ENCODE measurements around the gene RIMOC1.

Gene RIMOC1

GRCh38 chr5:41874512-41875060 is 29.6 kb upstream of the RIMOC1 start:
- H3K4me2 ChIP-seq (ENCODE audit: low read depth, low read length, poor library complexity, severe bottlenecking), result no peak overlapping the region
- TF ChIP-seq, protein P1, sequence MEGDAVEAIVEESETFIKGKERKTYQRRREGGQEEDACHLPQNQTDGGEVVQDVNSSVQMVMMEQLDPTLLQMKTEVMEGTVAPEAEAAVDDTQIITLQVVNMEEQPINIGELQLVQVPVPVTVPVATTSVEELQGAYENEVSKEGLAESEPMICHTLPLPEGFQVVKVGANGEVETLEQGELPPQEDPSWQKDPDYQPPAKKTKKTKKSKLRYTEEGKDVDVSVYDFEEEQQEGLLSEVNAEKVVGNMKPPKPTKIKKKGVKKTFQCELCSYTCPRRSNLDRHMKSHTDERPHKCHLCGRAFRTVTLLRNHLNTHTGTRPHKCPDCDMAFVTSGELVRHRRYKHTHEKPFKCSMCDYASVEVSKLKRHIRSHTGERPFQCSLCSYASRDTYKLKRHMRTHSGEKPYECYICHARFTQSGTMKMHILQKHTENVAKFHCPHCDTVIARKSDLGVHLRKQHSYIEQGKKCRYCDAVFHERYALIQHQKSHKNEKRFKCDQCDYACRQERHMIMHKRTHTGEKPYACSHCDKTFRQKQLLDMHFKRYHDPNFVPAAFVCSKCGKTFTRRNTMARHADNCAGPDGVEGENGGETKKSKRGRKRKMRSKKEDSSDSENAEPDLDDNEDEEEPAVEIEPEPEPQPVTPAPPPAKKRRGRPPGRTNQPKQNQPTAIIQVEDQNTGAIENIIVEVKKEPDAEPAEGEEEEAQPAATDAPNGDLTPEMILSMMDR (conservative IDR thresholded peaks at IDR 0.05; ENCODE audit: low read length), result no peak
- no peak for TF ChIP-seq EZH2phosphoT487 (IDR thresholded peaks at IDR 0.05; ENCODE audit: borderline replicate concordance)

GRCh38 chr5:41875121-41875520 is 29.0 kb upstream of the RIMOC1 start:
- Histone ChIP-seq H3K27me3 (ENCODE audit: insufficient read depth, low read length, poor library complexity, severe bottlenecking) (peaks cover 4% of the 10 kb centered on the region), H3F3A (ENCODE audit: low read depth) (no peaks in the 10 kb centered on the region), H3K4me3 (ENCODE audit: low read length, poor library complexity, severe bottlenecking) (no peak overlapping the region), H3K4me2 (ENCODE audit: low read depth, low read length, poor library complexity, severe bottlenecking) (no peak overlapping the region), H3K4me1 (ENCODE audit: insufficient read depth, low read length, poor library complexity, severe bottlenecking) (peaks cover 13% of the 10 kb centered on the region), H3K9ac (ENCODE audit: low read depth, low read length, poor library complexity, severe bottlenecking) (no peak overlapping the region), H2AFZ (ENCODE audit: low read length) (no peak overlapping the region), H3K79me2 (ENCODE audit: insufficient read depth, low read length) (peaks cover 11% of the 10 kb centered on the region), H3K9me3 (ENCODE audit: insufficient read depth, low read depth, low read length) (no peaks in the 10 kb centered on the region), H3K36me3 (ENCODE audit: insufficient read depth, low read length) (no peaks in the 10 kb centered on the region), H4K20me1 (ENCODE audit: insufficient read depth, low read length, poor library complexity, severe bottlenecking) (no peaks in the 10 kb centered on the region), H3K9me2 (replicated peaks; ENCODE audit: low read depth, low read length) (no peaks in the 10 kb centered on the region)
- TF ChIP-seq, protein P1 (conservative IDR thresholded peaks at IDR 0.05; ENCODE audit: low read length), result no peak
- TF ChIP-seq EZH2phosphoT487 (IDR thresholded peaks at IDR 0.05; ENCODE audit: borderline replicate concordance), result no peak

More at GRCh38 chr5:41874512-41875060, 29.6 kb upstream of the RIMOC1 start:
- peaks cover 16% of the 10 kb centered on the region for H3K79me2 ChIP-seq (ENCODE audit: insufficient read depth, low read length)
- no peaks in the 10 kb centered on the region for H3K9me3 ChIP-seq (ENCODE audit: insufficient read depth, low read depth, low read length)
- H3K9ac ChIP-seq (ENCODE audit: low read depth, low read length, poor library complexity, severe bottlenecking), result no peak overlapping the region
- H3K4me3 ChIP-seq (ENCODE audit: low read length, poor library complexity, severe bottlenecking), result no peak overlapping the region
- no peaks in the 10 kb centered on the region for H3F3A ChIP-seq (ENCODE audit: low read depth)
- no peaks in the 10 kb centered on the region for H3K36me3 ChIP-seq (ENCODE audit: insufficient read depth, low read length)
- H3K9me2 ChIP-seq (replicated peaks; ENCODE audit: low read depth, low read length), result no peaks in the 10 kb centered on the region
- no peak overlapping the region for H2AFZ ChIP-seq (ENCODE audit: low read length)
- no peaks in the 10 kb centered on the region for H4K20me1 ChIP-seq (ENCODE audit: insufficient read depth, low read length, poor library complexity, severe bottlenecking)
- H3K27me3 ChIP-seq (ENCODE audit: insufficient read depth, low read length, poor library complexity, severe bottlenecking), result peaks cover 4% of the 10 kb centered on the region
- H3K4me1 ChIP-seq (ENCODE audit: insufficient read depth, low read length, poor library complexity, severe bottlenecking), result peaks cover 13% of the 10 kb centered on the region

DNA sequence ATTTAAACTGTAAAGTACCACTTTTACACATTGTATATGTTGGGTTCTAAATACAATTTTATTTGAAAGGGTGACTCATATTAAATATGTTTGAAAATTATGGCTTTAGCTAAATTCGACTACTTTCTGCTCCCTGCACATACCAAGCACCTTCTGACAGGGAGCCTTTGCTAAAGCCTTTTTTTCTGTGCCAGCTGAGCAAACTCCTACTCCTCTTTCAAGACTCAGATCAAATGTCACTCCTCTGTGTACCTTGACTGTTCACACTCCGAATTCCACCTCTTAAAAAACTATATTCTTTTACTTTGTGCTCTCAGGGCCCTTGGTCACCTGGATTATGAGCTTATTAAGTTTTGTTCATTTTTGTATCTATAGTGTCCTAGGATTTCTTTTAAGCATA is 27.5 kb upstream of the RIMOC1 start:
- H3K9ac ChIP-seq (ENCODE audit: low read depth, low read length, poor library complexity, severe bottlenecking), result no peak overlapping the region
- no peak for TF ChIP-seq EZH2phosphoT487 (IDR thresholded peaks at IDR 0.05; ENCODE audit: borderline replicate concordance)
- TF ChIP-seq, protein P1 (conservative IDR thresholded peaks at IDR 0.05; ENCODE audit: low read length), result no peak
- no peak overlapping the region for H2AFZ ChIP-seq (ENCODE audit: low read length)

More for the DNA sequence above, 27.5 kb upstream of the RIMOC1 start:
- Histone ChIP-seq H4K20me1 (ENCODE audit: insufficient read depth, low read length, poor library complexity, severe bottlenecking) (no peaks in the 10 kb centered on the region), H3K27me3 (ENCODE audit: insufficient read depth, low read length, poor library complexity, severe bottlenecking) (peaks cover 4% of the 10 kb centered on the region), H3K4me3 (ENCODE audit: low read length, poor library complexity, severe bottlenecking) (no peak overlapping the region), H3K79me2 (ENCODE audit: insufficient read depth, low read length) (no peaks in the 10 kb centered on the region), H3K36me3 (ENCODE audit: insufficient read depth, low read length) (no peaks in the 10 kb centered on the region), H3K9me2 (replicated peaks; ENCODE audit: low read depth, low read length) (no peaks in the 10 kb centered on the region), H3F3A (ENCODE audit: low read depth) (no peaks in the 10 kb centered on the region), H3K4me1 (ENCODE audit: insufficient read depth, low read length, poor library complexity, severe bottlenecking) (peaks cover 2% of the 10 kb centered on the region), H3K4me2 (ENCODE audit: low read depth, low read length, poor library complexity, severe bottlenecking) (no peak overlapping the region), H3K9me3 (ENCODE audit: insufficient read depth, low read depth, low read length) (no peaks in the 10 kb centered on the region)

Measured in Loucy (cell line).